ENCODE data around the gene FNDC3B.

FNDC3B gene

DNA sequence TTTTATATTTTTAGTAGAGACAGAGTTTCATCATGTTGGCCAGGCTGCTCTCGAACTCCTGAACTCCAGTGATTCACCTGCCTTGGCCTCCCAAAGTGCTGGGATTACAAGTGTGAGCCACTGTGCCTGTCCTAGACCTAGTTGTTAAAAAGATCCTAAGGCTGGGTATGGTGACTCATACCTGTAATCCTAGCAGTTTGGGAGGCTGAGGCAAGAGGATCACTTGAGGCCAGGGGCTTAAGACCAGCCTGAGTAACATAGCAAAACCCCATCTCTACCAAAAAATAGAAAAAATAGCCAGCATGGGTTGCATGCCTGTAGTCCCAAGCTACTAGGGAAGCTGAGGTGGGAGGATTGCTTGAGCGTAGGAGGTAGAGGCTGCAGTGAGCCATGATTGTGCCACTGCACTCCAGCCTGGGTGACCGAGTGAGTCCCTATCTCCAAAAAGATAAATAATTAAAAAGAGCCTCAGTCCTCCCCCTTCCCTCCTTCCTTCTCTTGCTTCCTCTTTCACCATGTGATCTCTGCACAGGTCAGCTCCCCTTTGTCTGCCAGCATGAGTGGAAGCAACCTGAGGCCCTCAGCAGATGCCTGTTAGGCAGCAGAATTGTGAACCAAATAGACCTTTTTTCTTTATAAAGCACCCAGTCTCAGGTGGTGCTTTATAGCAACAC, 9.8 kb upstream of the FNDC3B start:
- TF ChIP-seq EGR1 (IDR thresholded peaks at IDR 0.05) (no peak), CEBPB (IDR thresholded peaks at IDR 0.05) (no peak), REST (IDR thresholded peaks at IDR 0.05; ENCODE audit: low read depth) (no peak), FOXM1 (IDR thresholded peaks at IDR 0.05; ENCODE audit: borderline replicate concordance, low read depth) (no peak), USF1 (IDR thresholded peaks at IDR 0.05) (no peak), TAF1 (IDR thresholded peaks at IDR 0.05; ENCODE audit: low read depth) (no peak), TCF12 (IDR thresholded peaks at IDR 0.05; ENCODE audit: low read depth) (no peak), EP300 (IDR thresholded peaks at IDR 0.05; ENCODE audit: borderline replicate concordance) (no peak), TEAD4 (IDR thresholded peaks at IDR 0.05) (no peak), RAD21 (IDR thresholded peaks at IDR 0.05; ENCODE audit: low read depth) (no peak), YY1 (IDR thresholded peaks at IDR 0.05; ENCODE audit: low read depth) (no peak), ZBTB7A (IDR thresholded peaks at IDR 0.05; ENCODE audit: low read depth) (no peak), NFIC (IDR thresholded peaks at IDR 0.05) (no peak), CREB1 (IDR thresholded peaks at IDR 0.05; ENCODE audit: low read depth) (no peak)
- TF ChIP-seq, protein P1, sequence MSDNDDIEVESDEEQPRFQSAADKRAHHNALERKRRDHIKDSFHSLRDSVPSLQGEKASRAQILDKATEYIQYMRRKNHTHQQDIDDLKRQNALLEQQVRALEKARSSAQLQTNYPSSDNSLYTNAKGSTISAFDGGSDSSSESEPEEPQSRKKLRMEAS (IDR thresholded peaks at IDR 0.05) = no peak

- TF ChIP-seq, protein P1 (IDR thresholded peaks at IDR 0.05) = no peak
- TF ChIP-seq YY1 (IDR thresholded peaks at IDR 0.05; ENCODE audit: low read depth) (no peak), RAD21 (IDR thresholded peaks at IDR 0.05; ENCODE audit: low read depth) (no peak), USF1 (IDR thresholded peaks at IDR 0.05) (no peak), CREB1 (IDR thresholded peaks at IDR 0.05; ENCODE audit: low read depth) (no peak), TCF12 (IDR thresholded peaks at IDR 0.05; ENCODE audit: low read depth) (no peak), EP300 (IDR thresholded peaks at IDR 0.05; ENCODE audit: borderline replicate concordance) (no peak), CEBPB (IDR thresholded peaks at IDR 0.05) (no peak), REST (IDR thresholded peaks at IDR 0.05; ENCODE audit: low read depth) (no peak), TEAD4 (IDR thresholded peaks at IDR 0.05) (no peak), NFIC (IDR thresholded peaks at IDR 0.05) (no peak), FOXM1 (IDR thresholded peaks at IDR 0.05; ENCODE audit: borderline replicate concordance, low read depth) (no peak), TAF1 (IDR thresholded peaks at IDR 0.05; ENCODE audit: low read depth) (no peak), ZBTB7A (IDR thresholded peaks at IDR 0.05; ENCODE audit: low read depth) (no peak), EGR1 (IDR thresholded peaks at IDR 0.05) (no peak)
These were observed 9.2 kb upstream of the FNDC3B start for GRCh38 chr3:172030181-172030580.

GRCh38 chr3:172031996-172032395, 7.4 kb upstream of the FNDC3B start:
- no peak for TF ChIP-seq YY1 (IDR thresholded peaks at IDR 0.05; ENCODE audit: low read depth)

- TF ChIP-seq FOXM1 (IDR thresholded peaks at IDR 0.05; ENCODE audit: borderline replicate concordance, low read depth) = no peak
- TF ChIP-seq USF1 (IDR thresholded peaks at IDR 0.05) = no peak
- no peak for TF ChIP-seq CREB1 (IDR thresholded peaks at IDR 0.05; ENCODE audit: low read depth)
- no peak for TF ChIP-seq ZBTB7A (IDR thresholded peaks at IDR 0.05; ENCODE audit: low read depth)
These were observed 6.0 kb upstream of the FNDC3B start for GRCh38 chr3:172033396-172033795.

GRCh38 chr3:172034786-172035685, 4.3 kb upstream of the FNDC3B start:
- TF ChIP-seq RAD21 (IDR thresholded peaks at IDR 0.05; ENCODE audit: low read depth) = peak; percentile 63
- TF ChIP-seq CEBPB (IDR thresholded peaks at IDR 0.05) = no peak

Data from Ishikawa (cell line).